Osteoblast (primary cell): ENCODE data around the gene PDE11A. TPM values are rescaled to one million over a fixed set of nuclear protein-coding genes. Genes with fewer than 3 reads are reported as not detected.

Experiments used
- DNase-seq: peaks from one replicate; pipeline ENCODE4 v3.0.0; 2011; ENCODE audit warnings: low spot score, mixed read lengths; ENCODE audit not compliant: insufficient read length; ENCODE audit errors: missing footprints
- H2AFZ ChIP-seq: 2 replicates; pipeline ENCODE4 v1.6.0; 2011; ENCODE audit warnings: mild to moderate bottlenecking, low read length
- H3K27ac ChIP-seq: 2 replicates; pipeline ENCODE4 v1.5.1; 2011; ENCODE audit warnings: mild to moderate bottlenecking, low read depth, low read length, moderate library complexity
- H3K27me3 ChIP-seq: 2 replicates; pipeline ENCODE4 v1.6.0; 2012; ENCODE audit warnings: mild to moderate bottlenecking, control low read depth, inconsistent platforms, low read length, moderate library complexity; ENCODE audit not compliant: insufficient read depth
- H3K36me3 ChIP-seq: 2 replicates; pipeline ENCODE4 v1.5.1; 2011; ENCODE audit warnings: mild to moderate bottlenecking, low read length, control low read depth, moderate library complexity; ENCODE audit not compliant: insufficient read depth
- H3K4me1 ChIP-seq: 2 replicates; pipeline ENCODE4 v1.5.1; 2011; ENCODE audit warnings: mild to moderate bottlenecking, low read length, control low read depth, moderate library complexity; ENCODE audit not compliant: insufficient read depth
- H3K4me2 ChIP-seq: 2 replicates; pipeline ENCODE4 v1.6.0; 2011; ENCODE audit warnings: mild to moderate bottlenecking, low read length; ENCODE audit not compliant: insufficient read depth
- H3K4me3 ChIP-seq: fragments of 200-600 bp; sonication (generic); 3 replicates; pipeline ENCODE4 v1.5.1; 2012; ENCODE audit warnings: mild to moderate bottlenecking, low read length, inconsistent platforms; ENCODE audit not compliant: insufficient read depth
- H3K79me2 ChIP-seq: 2 replicates; pipeline ENCODE4 v1.6.0; 2012; ENCODE audit warnings: mild to moderate bottlenecking, low read length, control low read depth, inconsistent platforms; ENCODE audit not compliant: insufficient read depth
- H3K9me3 ChIP-seq: 2 replicates; pipeline ENCODE4 v1.5.1; 2011; ENCODE audit warnings: low read depth, low read length, control low read depth
- H4K20me1 ChIP-seq: 2 replicates; pipeline ENCODE4 v1.6.0; 2012; ENCODE audit warnings: mild to moderate bottlenecking, low read length, control low read depth; ENCODE audit not compliant: insufficient read depth
- total RNA-seq: library from RNA; depleted of rRNA; stranded (reverse); fragments of >200 nt; gene quantifications from 2 replicates; pipeline ENCODE4 v1.2.3, GENCODE V29; 2012
- TF ChIP-seq, protein P1 (sequence below): IDR thresholded peaks from 2 replicates; pipeline ENCODE4 v1.5.1; 2011; ENCODE audit warnings: mild to moderate bottlenecking, low read depth, low read length, moderate library complexity; ENCODE audit errors: extremely low read depth

The PDE11A gene
- total RNA-seq, 1 donor = 0.36 TPM

DNA sequence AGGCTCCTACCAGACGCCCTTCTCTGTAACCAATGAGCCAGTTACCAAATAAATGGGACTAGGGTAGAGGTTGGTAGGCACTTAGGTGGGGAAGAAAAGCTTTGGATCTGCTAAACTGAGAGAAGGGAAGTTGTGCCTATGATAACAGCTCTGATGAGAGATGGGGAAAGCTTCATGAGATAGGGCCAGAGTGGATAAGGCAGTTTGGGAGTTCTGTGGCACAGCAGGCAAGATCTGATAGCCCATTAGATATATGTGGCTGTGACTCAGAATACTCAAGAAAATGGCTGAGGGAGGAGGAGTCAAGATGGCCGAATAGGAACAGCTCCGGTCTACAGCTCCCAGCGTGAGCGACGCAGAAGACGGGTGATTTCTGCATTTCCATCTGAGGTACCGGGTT, 99.8 kb downstream of the PDE11A start:
- TF ChIP-seq, protein P1, sequence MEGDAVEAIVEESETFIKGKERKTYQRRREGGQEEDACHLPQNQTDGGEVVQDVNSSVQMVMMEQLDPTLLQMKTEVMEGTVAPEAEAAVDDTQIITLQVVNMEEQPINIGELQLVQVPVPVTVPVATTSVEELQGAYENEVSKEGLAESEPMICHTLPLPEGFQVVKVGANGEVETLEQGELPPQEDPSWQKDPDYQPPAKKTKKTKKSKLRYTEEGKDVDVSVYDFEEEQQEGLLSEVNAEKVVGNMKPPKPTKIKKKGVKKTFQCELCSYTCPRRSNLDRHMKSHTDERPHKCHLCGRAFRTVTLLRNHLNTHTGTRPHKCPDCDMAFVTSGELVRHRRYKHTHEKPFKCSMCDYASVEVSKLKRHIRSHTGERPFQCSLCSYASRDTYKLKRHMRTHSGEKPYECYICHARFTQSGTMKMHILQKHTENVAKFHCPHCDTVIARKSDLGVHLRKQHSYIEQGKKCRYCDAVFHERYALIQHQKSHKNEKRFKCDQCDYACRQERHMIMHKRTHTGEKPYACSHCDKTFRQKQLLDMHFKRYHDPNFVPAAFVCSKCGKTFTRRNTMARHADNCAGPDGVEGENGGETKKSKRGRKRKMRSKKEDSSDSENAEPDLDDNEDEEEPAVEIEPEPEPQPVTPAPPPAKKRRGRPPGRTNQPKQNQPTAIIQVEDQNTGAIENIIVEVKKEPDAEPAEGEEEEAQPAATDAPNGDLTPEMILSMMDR = no peak
- H4K20me1 ChIP-seq = no peaks in the 10 kb centered on the region
- H3K36me3 ChIP-seq = no peaks in the 10 kb centered on the region
- no peaks in the 10 kb centered on the region for H3K9me3 ChIP-seq
- no peak overlapping the region for H2AFZ ChIP-seq
- no peaks in the 10 kb centered on the region for H3K79me2 ChIP-seq
- H3K27ac ChIP-seq = no peak overlapping the region
- no peaks in the 10 kb centered on the region for H3K4me1 ChIP-seq
- DNase-seq = no peak
- no peak overlapping the region for H3K4me2 ChIP-seq
- H3K4me3 ChIP-seq = no peak overlapping the region
- H3K27me3 ChIP-seq = no peaks in the 10 kb centered on the region

DNA sequence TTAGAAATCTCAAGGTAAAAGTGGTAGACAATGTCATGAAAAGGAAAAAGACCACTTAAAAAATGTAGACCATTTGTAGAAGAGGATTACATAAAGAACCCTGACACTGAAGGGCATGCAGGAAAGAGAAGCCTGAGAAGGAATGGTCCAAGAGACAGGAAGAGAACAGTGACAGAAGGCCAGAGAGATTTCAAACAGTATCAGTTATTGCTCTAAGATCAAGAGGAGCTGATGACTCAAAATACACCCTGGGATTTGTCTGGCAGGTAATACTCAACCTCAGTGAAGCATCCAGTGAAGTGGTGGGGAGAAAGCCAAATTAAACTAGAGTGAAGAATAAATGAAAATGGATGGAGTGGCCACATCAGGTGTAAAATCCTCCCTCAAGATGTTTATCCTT, 100.5 kb downstream of the PDE11A start:
- Histone ChIP-seq H3K4me2 (no peak overlapping the region), H3K4me3 (no peak overlapping the region), H3K36me3 (no peaks in the 10 kb centered on the region), H3K79me2 (no peaks in the 10 kb centered on the region), H3K9me3 (no peaks in the 10 kb centered on the region), H2AFZ (no peak overlapping the region), H3K4me1 (no peaks in the 10 kb centered on the region), H3K27ac (no peak overlapping the region), H3K27me3 (no peaks in the 10 kb centered on the region), H4K20me1 (no peaks in the 10 kb centered on the region)
- TF ChIP-seq, protein P1 = no peak
- no peak for DNase-seq

DNA sequence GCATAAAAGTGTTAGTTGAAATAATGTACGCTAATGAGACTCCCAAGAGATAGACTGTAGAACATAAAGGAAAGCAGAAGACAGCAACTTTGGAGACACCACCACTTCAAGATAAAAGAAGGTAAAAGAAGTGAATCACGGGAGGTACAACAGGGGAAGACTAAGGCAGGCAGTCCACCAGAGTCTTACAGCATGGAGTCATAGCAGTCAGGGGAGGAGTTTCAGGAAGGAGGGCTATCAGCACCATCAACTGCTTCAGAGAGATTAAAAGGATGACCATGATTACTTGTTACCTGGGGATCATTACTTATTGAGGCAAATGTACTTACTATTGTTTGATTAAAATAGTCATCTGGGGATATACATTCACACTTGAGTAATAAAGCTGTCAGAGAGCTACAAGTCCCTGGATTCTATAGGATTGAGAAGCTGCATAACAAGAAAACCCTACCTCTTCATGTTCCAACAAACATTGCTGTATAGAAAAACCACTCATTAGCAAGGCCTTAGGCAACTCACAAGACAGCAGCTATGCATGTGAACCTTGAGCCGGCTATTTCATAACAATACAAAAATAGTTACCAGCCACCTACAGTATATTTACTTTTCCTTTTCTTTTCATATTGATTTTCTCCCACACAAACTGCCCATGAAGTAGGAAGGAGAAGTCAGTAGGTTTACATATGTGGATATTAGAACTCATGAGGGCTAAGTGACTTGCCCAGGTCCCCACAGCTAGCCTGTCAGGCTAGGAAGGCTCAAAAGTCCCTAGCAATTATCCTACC, 101.7 kb downstream of the PDE11A start:
- no peaks in the 10 kb centered on the region for H3K36me3 ChIP-seq
- H3K4me2 ChIP-seq = no peak overlapping the region
- H3K79me2 ChIP-seq = no peaks in the 10 kb centered on the region
- no peak overlapping the region for H3K4me3 ChIP-seq
- no peaks in the 10 kb centered on the region for H3K9me3 ChIP-seq
- TF ChIP-seq, protein P1 = no peak
- H3K27ac ChIP-seq = no peak overlapping the region
- H2AFZ ChIP-seq = no peak overlapping the region
- no peaks in the 10 kb centered on the region for H3K4me1 ChIP-seq
- no peak for DNase-seq
- no peaks in the 10 kb centered on the region for H4K20me1 ChIP-seq
- H3K27me3 ChIP-seq = no peaks in the 10 kb centered on the region

DNA sequence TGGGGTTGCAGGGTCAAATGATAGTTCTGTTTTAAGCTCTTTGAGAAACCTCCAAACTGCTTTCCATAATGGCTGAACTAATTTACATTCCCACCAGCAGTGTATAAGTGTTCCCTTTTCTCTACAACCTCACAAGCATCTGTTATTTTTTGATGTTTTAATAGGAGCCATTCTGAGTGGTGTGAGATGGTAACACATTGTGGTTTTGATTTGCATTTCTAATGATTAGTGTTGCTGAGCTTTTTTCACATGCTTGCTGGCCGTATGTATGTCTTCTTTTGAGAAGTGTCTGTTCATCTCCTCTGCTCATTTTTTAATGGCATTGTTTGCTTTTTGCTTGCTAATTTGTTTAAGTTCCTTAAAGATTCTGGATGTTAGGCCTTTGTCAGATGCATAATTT, 107.7 kb downstream of the PDE11A start:
- no peaks in the 10 kb centered on the region for H3K9me3 ChIP-seq
- no peak overlapping the region for H2AFZ ChIP-seq
- no peaks in the 10 kb centered on the region for H4K20me1 ChIP-seq
- no peak overlapping the region for H3K4me2 ChIP-seq
- DNase-seq = no peak
- H3K4me1 ChIP-seq = no peaks in the 10 kb centered on the region
- no peaks in the 10 kb centered on the region for H3K79me2 ChIP-seq
- no peak overlapping the region for H3K4me3 ChIP-seq
- H3K36me3 ChIP-seq = no peaks in the 10 kb centered on the region
- TF ChIP-seq, protein P1 = no peak
- H3K27me3 ChIP-seq = no peaks in the 10 kb centered on the region
- no peak overlapping the region for H3K27ac ChIP-seq
